K562 (cell line): ENCODE results near the gene S100A8. TPM values are rescaled to one million over a fixed set of nuclear protein-coding genes. Genes with fewer than 3 reads are reported as not detected.

Source experiments
- CTBP1 ChIP-seq: fragments of 450-650 bp; IDR thresholded peaks from 2 replicates; pipeline ENCODE4 v1.6.1; 2016; ENCODE audit warnings: borderline replicate concordance
- FOXJ2 ChIP-seq: fragments of 200-800 bp; sonication (Bioruptor generic); IDR thresholded peaks from 2 replicates; pipeline ENCODE4 v1.6.1; 2016; ENCODE audit warnings: missing genetic modification characterization, missing compliant biosample characterization
- FOXK2 ChIP-seq, 2 experiments: fragments of 450-650 bp; IDR thresholded peaks in 1 of 2; conservative IDR thresholded peaks in 1 of 2; 2 replicates each; pipeline ENCODE4 v1.6.1; 2016; ENCODE audit warnings: low read depth in 2 of 2, mild to moderate bottlenecking in 1 of 2
- GMEB1 ChIP-seq: fragments of 250-450 bp; sonication (Bioruptor Pico); IDR thresholded peaks from 2 replicates; pipeline ENCODE4 v1.4.0; 2020; ENCODE audit warnings: mild to moderate bottlenecking
- LEF1 ChIP-seq: fragments of 450-650 bp; IDR thresholded peaks from 2 replicates; pipeline ENCODE4 v1.6.1; 2016; ENCODE audit warnings: mild to moderate bottlenecking
- MBD2 ChIP-seq: sonication (generic); IDR thresholded peaks from 2 replicates; pipeline ENCODE4 v1.6.1; 2016; ENCODE audit warnings: low read depth, borderline replicate concordance
- PPARD ChIP-seq: fragments of 250-450 bp; sonication (Bioruptor Pico); IDR thresholded peaks from 2 replicates; pipeline ENCODE4 v1.8.0; 2022; ENCODE audit warnings: inconsistent platforms, mild to moderate bottlenecking, moderate library complexity
- RAD21 ChIP-seq, 2 experiments: fragments of 250-450 bp in 1 of 2; fragments of 450-650 bp in 1 of 2; sonication (Bioruptor Pico) in 1 of 2; formaldehyde crosslinking in 1 of 2; IDR thresholded peaks in 1 of 2; conservative IDR thresholded peaks in 1 of 2; 2 replicates each; pipeline versions ENCODE4 v1.4.0 to v1.8.0; 2020 to 2022; ENCODE audit warnings: mild to moderate bottlenecking in 2 of 2, moderate library complexity in 1 of 2
- RFX7 ChIP-seq: fragments of 250-450 bp; sonication (Bioruptor Pico); IDR thresholded peaks from 2 replicates; pipeline ENCODE4 v1.5.1; 2021; ENCODE audit warnings: mild to moderate bottlenecking
- TARDBP ChIP-seq: fragments of 450-650 bp; IDR thresholded peaks from 2 replicates; pipeline ENCODE4 v1.6.1; 2016
- TBL1XR1 ChIP-seq, 2 experiments: IDR thresholded peaks; 2 replicates each; pipeline ENCODE4 v1.6.1; 2012; ENCODE audit warnings: improper control_type of control experiment in 2 of 2, low read length in 2 of 2, mild to moderate bottlenecking in 1 of 2
- TCF3 ChIP-seq: sonication (generic); formaldehyde crosslinking; IDR thresholded peaks from 2 replicates; pipeline ENCODE4 v1.4.0; 2020; ENCODE audit warnings: mild to moderate bottlenecking, missing genetic modification reagents
- THRA ChIP-seq: fragments of 450-650 bp; IDR thresholded peaks from 2 replicates; pipeline ENCODE4 v1.6.1; 2017; ENCODE audit warnings: mild to moderate bottlenecking, moderate library complexity
- ZNF318 ChIP-seq, 2 experiments: fragments of 450-650 bp; IDR thresholded peaks; 2 replicates each; pipeline ENCODE4 v1.6.1; 2016; ENCODE audit warnings: mild to moderate bottlenecking in 2 of 2, borderline replicate concordance in 1 of 2, low read depth in 1 of 2, moderate library complexity in 1 of 2
- polyA plus RNA-seq, 8 experiments: library from polyadenylated mRNA; depleted of rRNA in 4 of 8; stranded (reverse) in 5 of 8; unstranded in 3 of 8; fragments of >200 nt; fragmentation: Nextera tagmentation in 2 of 8; fragmentation: Illumina TruSeq in 1 of 8; extraction: Ambion mirVana in 2 of 8; extraction: Trizol in 1 of 8; gene quantifications; 2 replicates each; pipeline versions ENCODE4 v1.2.1 to v1.2.3, GENCODE V29; 2011 to 2014; ENCODE audit warnings: inconsistent platforms in 1 of 8, missing spikeins in 1 of 8
- total RNA-seq, 7 experiments: library from RNA; depleted of rRNA in 6 of 7; stranded (reverse); fragments of >200 nt in 6 of 7; fragmentation: Illumina TruSeq in 2 of 7; extraction: Trizol in 2 of 7; gene quantifications; 2 replicates each; pipeline versions ENCODE4 v1.2.1 to v1.2.3, GENCODE V29; 2011 to 2021; ENCODE audit warnings: low replicate concordance in 1 of 7

S100A8 gene
- total and polyA plus RNA-seq, 9 of the 15 experiments (the other 6 are each of a cell fraction or from before 2014, with no cell fraction given) = 0.15 to 0.60 TPM; not detected in 7

GRCh38 chr1:153342178-153342577 lies 48.7 kb downstream of the S100A8 start (continued):
- peak; percentile 50 to 71; a peak in 3 of 4 replicates for TF ChIP-seq FOXK2 (conservative IDR thresholded peaks at IDR 0.05 in 1 of 2, IDR thresholded peaks at IDR 0.05 in 1 of 2; ENCODE audit: low read depth in 2 of 2)
- no peak for TF ChIP-seq RAD21 (CRISPR knock-in tag; conservative IDR thresholded peaks at IDR 0.05 in 1 of 2, IDR thresholded peaks at IDR 0.05 in 1 of 2)
- peak in 1 of 2 experiments; percentile 42; a peak in 1 of 4 replicates for TF ChIP-seq ZNF318 (IDR thresholded peaks at IDR 0.05; ENCODE audit: borderline replicate concordance in 1 of 2, low read depth in 1 of 2)
- TF ChIP-seq TBL1XR1 (IDR thresholded peaks at IDR 0.05; ENCODE audit: low read length in 2 of 2) = peak in 1 of 2 experiments; percentile 63; a peak in 1 of 4 replicates
- no peak for TF ChIP-seq MBD2
- peak; percentile 75; the same call in 1 of the 2 replicates for TF ChIP-seq TARDBP
- TF ChIP-seq THRA = no peak
- TF ChIP-seq PPARD (CRISPR knock-in tag) = no peak
- peak; percentile 85 for TF ChIP-seq TCF3
- TF ChIP-seq CTBP1 = peak; percentile 72; the same call in 1 of the 2 replicates
- TF ChIP-seq GMEB1 = no peak
- TF ChIP-seq LEF1 = peak; percentile 60; the same call in 1 of the 2 replicates
- no peak for TF ChIP-seq RFX7
- peak; percentile 88 for TF ChIP-seq FOXJ2
